Spleen (tissue), 11 donors: Measurements from ENCODE around the gene SULF2. TPM values are rescaled to one million over a fixed set of nuclear protein-coding genes. Genes with fewer than 3 reads are reported as not detected.
A peak's percentile ranks its signal among the peaks of the same experiment; 100 is the strongest.

Experiments used
- DNase-seq: peaks from one replicate; pipeline ENCODE4 v3.0.0-alpha.2; 2020
- H3K27ac ChIP-seq, 8 donors: fragments of 200-600 bp; sonication (generic) in 7 of 8; 1 replicate in 4 of 8; 2 replicates in 4 of 8; pipeline versions ENCODE4 v1.5.0 to v1.8.0; 2016 to 2021; ENCODE audit warnings: inconsistent platforms in 4 of 8, mild to moderate bottlenecking in 4 of 8, moderate library complexity in 1 of 8
- H3K27me3 ChIP-seq, 7 donors: fragments of 200-600 bp; sonication (generic) in 6 of 7; replicated peaks in 1 of 7; 1 replicate in 4 of 7; 2 replicates in 3 of 7; pipeline versions ENCODE4 v1.5.0 to v1.8.0; 2016 to 2021; ENCODE audit warnings: inconsistent platforms in 3 of 7, mild to moderate bottlenecking in 1 of 7
- H3K36me3 ChIP-seq, 6 donors: fragments of 200-600 bp; sonication (generic) in 5 of 6; 1 replicate in 4 of 6; 2 replicates in 2 of 6; pipeline versions ENCODE4 v1.5.0 to v1.8.0; 2016 to 2021; ENCODE audit warnings: inconsistent platforms in 2 of 6
- H3K4me1 ChIP-seq, 6 donors: fragments of 200-600 bp; sonication (generic) in 5 of 6; 1 replicate in 3 of 6; 2 replicates in 3 of 6; pipeline versions ENCODE4 v1.5.0 to v1.8.0; 2016 to 2021; ENCODE audit warnings: inconsistent platforms in 3 of 6
- H3K4me3 ChIP-seq, 8 donors: fragments of 200-600 bp; sonication (generic) in 7 of 8; 1 replicate in 4 of 8; 2 replicates in 4 of 8; pipeline versions ENCODE4 v1.5.0 to v1.8.0; 2016 to 2021; ENCODE audit warnings: inconsistent platforms in 4 of 8, mild to moderate bottlenecking in 4 of 8, moderate library complexity in 2 of 8
- H3K9me3 ChIP-seq, 8 donors: fragments of 200-600 bp; sonication (generic) in 7 of 8; 1 replicate in 4 of 8; 2 replicates in 4 of 8; pipeline versions ENCODE4 v1.5.0 to v1.8.0; 2016 to 2021; ENCODE audit warnings: inconsistent platforms in 4 of 8
- CTCF ChIP-seq, 11 experiments: fragments of 200-600 bp in 7 of 11; fragments of 450-650 bp in 4 of 11; sonication (generic) in 4 of 11; IDR thresholded peaks in 8 of 11; conservative IDR thresholded peaks in 3 of 11; 1 replicate in 7 of 11; 2 replicates in 4 of 11; pipeline versions ENCODE4 v1.4.0 to v1.8.0; 2016 to 2021; ENCODE audit warnings: antibody characterized with exemption in 11 of 11, inconsistent platforms in 4 of 11, mild to moderate bottlenecking in 1 of 11
- POLR2A ChIP-seq, 3 donors: fragments of 450-650 bp; IDR thresholded peaks; one replicate each; pipeline ENCODE4 v1.5.1; 2017; ENCODE audit warnings: antibody characterized with exemption in 3 of 3, mild to moderate bottlenecking in 1 of 3
- POLR2AphosphoS5 ChIP-seq, 3 donors: sonication (generic); formaldehyde crosslinking; IDR thresholded peaks; one replicate each; pipeline ENCODE4 v1.5.1; 2017; ENCODE audit warnings: antibody characterized with exemption in 3 of 3
- WGBS, 5 donors: extraction: QIAGEN DNeasy Blood & Tissue Kit in 3 of 5; methylation state at CpG; one replicate each; pipeline versions ENCODE4 v1.1.5 to v1.1.7; 2013 to 2018; 5-methylcytosine and 5-hydroxymethylcytosine counted together
- intact Hi-C: fragments of 100-400 bp; cut with DNase I; formaldehyde crosslinking; loops from one replicate; pipeline ENCODE4 v1.15.0; 2023; ENCODE audit warnings: low total_unique reads
- polyA plus RNA-seq, 3 donors: library from polyadenylated mRNA; stranded (reverse); fragments of 200-250 nt; gene quantifications; one replicate each; pipeline ENCODE4 v1.2.1, GENCODE V29; 2013
- total RNA-seq, 7 donors: library from RNA; depleted of rRNA in 3 of 7; stranded (reverse); fragments of >200 nt in 3 of 7; fragmentation: NEBNext Ultra II Directional in 4 of 7; extraction: Animal tissue kit (Norgen Biotek cat#: 25700) in 4 of 7; gene quantifications; one replicate each; pipeline versions ENCODE4 v1.1.0 to v1.2.1, GENCODE V29; 2016 to 2021
- donor health status: healthy with polysubstance abuse.
- donor health status: DM: no; HTN: no; CAD: no; lungs with moderate emphysema.
- donor health status: DM: no; HTN: no; CAD: no.
- donor health status: Bipolar disorder and iron deficiency.
- donor health status: healthy.
- donor health status: DM: no; HTN: no; CAD: no.
- donor health status: DM: yes; HTN: yes; CAD: no.

SULF2 gene
- total and polyA plus RNA-seq, 10 donors, result 5.5 to 49.1 (median 15.7) TPM

GRCh38 chr20:47814632-47815415 is 29.5 kb upstream of the SULF2 start:
- WGBS, 5 donors, result 67 to 81% (median 75%) methylated on average over 4 of the region's 4 CpGs
- intact Hi-C loops, result no loop called here
- DNase-seq, result peak; percentile 50

GRCh38 chr20:47810721-47811347 is 25.6 kb upstream of the SULF2 start:
- H3K9me3 ChIP-seq, result peaks cover 0 to 16% (median 6%) of the 10 kb centered on the region in 8 donors
- intact Hi-C loops, result no loop called here
- H3K36me3 ChIP-seq, result no peaks in the 10 kb centered on the region
- H3K27me3 ChIP-seq, result peaks cover 0 to 83% (median 14%) of the 10 kb centered on the region in 7 donors
- H3K4me1 ChIP-seq, result no peaks in the 10 kb centered on the region
- no peak overlapping the region for H3K4me3 ChIP-seq
- 71 to 77% (median 74%) methylated on average over 9 to 18 of the region's 18 CpGs for WGBS, 5 donors
- TF ChIP-seq POLR2A (IDR thresholded peaks at IDR 0.05) (no peak), POLR2AphosphoS5 (IDR thresholded peaks at IDR 0.05) (no peak), CTCF (IDR thresholded peaks at IDR 0.05 in 8 of 11, conservative IDR thresholded peaks at IDR 0.05 in 3 of 11) (no peak)
- DNase-seq, result peak; percentile 43
- no peak overlapping the region for H3K27ac ChIP-seq

More at GRCh38 chr20:47814632-47815415, 29.5 kb upstream of the SULF2 start:
- Histone ChIP-seq H3K27me3 (peaks cover 0 to 80% (median 18%) of the 10 kb centered on the region in 7 donors), H3K4me1 (no peaks in the 10 kb centered on the region), H3K4me3 (no peak overlapping the region), H3K27ac (no peak overlapping the region), H3K9me3 (peaks cover 0 to 16% (median 6%) of the 10 kb centered on the region in 8 donors), H3K36me3 (no peaks in the 10 kb centered on the region)
- TF ChIP-seq CTCF (IDR thresholded peaks at IDR 0.05 in 8 of 11, conservative IDR thresholded peaks at IDR 0.05 in 3 of 11) (no peak), POLR2AphosphoS5 (IDR thresholded peaks at IDR 0.05) (no peak)

- Histone ChIP-seq H3K4me3 (no peak overlapping the region), H3K27ac (no peak overlapping the region), H3K4me1 (no peaks in the 10 kb centered on the region), H3K36me3 (no peaks in the 10 kb centered on the region), H3K9me3 (peaks cover 0 to 16% (median 6%) of the 10 kb centered on the region in 8 donors), H3K27me3 (peaks cover 0 to 81% (median 14%) of the 10 kb centered on the region in 7 donors)
- DNase-seq, result peak; percentile 12
- WGBS, 5 donors, result 67 to 75% (median 70%) methylated on average over 6 of the region's 6 CpGs
- no peak for TF ChIP-seq POLR2AphosphoS5 (IDR thresholded peaks at IDR 0.05)
- no peak for TF ChIP-seq CTCF (IDR thresholded peaks at IDR 0.05 in 8 of 11, conservative IDR thresholded peaks at IDR 0.05 in 3 of 11)
- TF ChIP-seq POLR2A (IDR thresholded peaks at IDR 0.05), result no peak
- intact Hi-C loops, result no loop called here
Observed at GRCh38 chr20:47810116-47810677, 24.9 kb upstream of the SULF2 start.
